DMS153 treated with DMSO at 0.1 percent for 48 hours (cell line): ENCODE measurements around the gene CACNA1C.

Experiments used
- DNase-seq: peaks from one replicate; lab custom pipeline; 2025; ENCODE audit not compliant: unreplicated experiment; lab: John Stamatoyannopoulos, UW

CACNA1C gene

DNA sequence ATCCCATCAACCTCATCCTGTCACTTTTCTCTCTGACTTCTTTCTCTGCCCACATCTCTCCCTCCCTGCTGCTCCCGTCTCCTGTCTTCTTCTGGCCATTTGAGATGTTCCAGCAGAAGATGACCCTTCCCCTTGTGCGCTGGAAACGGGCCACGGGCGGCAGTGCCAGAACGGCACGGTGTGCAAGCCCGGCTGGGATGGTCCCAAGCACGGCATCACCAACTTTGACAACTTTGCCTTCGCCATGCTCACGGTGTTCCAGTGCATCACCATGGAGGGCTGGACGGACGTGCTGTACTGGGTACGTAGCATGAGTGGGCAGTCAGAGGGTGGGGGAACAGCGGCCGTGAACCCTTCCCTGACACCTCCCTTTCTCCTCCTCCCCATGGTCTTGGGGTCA is 440.3 kb downstream of the CACNA1C start:
- no peak for DNase-seq

DNA sequence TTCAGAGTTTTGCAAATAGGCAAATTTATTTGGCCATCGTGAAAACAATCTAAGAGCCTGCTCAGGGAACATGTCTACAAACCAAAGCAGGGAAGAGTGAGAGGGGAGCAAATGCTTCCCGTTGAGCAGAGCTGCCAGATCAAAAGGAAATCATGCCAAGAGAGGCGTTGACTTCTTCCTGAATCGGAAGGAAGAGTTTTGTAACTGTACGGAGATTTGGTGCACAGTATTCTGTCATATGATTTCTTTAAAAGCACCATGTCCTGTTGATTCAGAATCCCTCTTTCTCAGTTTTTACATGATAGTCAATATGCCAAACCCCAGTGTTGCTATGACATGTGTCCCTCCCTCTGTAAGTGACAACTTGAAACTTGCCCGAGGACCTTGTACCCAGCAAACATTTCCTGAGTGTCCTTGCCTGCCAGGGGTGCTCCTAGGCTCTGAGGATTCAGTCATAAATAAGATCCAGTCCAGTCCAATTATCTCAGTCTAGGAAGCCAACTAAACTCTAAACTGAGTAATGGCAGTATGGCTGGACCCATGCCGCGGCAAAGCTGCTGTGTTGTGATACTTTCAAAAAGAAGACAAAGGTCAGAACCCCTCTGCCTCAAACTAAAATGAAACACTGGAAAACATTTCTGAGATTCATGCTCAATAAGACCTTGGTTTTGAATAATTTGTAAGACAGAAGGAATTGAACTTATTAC is 441.9 kb downstream of the CACNA1C start:
- no peak for DNase-seq

DNA sequence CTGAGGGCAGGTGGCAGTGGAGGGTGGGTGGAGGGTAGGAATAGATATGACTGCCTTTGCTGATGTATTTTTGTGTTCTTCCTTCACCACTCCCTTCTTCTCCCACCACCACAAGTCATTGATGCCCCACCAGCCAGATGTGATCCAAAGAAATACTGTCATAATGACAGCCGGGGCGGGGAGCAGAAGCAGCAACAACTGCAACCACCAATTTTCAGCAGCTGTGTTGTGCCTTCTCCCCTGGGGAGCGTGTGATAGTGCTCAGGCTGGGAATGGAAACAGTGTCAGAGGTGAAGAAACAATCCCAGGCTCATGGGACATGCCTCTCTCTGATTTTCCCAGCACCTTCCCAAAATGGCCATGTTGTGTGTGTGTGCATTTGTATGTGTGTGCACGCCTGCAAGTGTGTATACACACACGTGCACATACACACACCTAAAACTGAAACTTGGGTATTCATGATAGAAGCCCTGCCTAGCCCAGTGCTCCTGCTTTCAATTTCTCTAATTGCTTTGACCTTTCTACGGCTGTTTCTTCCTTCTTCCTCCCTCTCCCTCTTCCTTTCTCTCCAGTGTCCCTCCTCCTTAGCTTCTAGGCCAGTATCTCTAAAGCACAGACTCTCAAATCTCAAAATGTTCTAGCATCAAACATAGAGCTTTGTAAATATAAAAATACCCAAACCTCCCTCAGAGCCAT is 442.8 kb downstream of the CACNA1C start:
- DNase-seq, result no peak

DNA sequence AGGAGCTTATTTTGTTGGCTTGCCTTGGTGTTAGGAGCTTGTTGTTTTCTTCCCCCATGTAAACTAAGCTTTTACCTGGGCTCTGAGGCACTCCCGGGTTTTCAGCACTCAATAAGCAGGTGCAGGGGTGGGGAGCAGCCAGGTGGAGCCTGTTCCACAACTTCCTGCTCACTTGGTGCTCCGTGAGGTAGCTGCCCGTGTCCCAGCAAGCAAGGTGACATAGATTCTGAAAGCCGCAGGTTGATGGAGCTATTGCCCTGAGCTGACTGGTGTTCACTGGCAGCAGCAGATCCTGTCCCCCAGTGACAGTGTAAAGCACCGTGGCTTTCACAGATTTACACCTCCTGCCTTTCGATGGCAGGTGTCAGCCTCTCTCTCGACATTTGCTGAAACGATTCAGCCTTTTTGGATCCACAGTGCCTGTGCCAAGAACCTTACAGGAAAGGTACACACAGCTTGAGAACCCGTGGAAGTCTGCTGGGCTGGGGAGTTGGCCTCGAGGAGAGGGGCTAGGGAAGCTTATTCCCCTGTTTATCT is 446.2 kb downstream of the CACNA1C start:
- peak; percentile 70 for DNase-seq

DNA sequence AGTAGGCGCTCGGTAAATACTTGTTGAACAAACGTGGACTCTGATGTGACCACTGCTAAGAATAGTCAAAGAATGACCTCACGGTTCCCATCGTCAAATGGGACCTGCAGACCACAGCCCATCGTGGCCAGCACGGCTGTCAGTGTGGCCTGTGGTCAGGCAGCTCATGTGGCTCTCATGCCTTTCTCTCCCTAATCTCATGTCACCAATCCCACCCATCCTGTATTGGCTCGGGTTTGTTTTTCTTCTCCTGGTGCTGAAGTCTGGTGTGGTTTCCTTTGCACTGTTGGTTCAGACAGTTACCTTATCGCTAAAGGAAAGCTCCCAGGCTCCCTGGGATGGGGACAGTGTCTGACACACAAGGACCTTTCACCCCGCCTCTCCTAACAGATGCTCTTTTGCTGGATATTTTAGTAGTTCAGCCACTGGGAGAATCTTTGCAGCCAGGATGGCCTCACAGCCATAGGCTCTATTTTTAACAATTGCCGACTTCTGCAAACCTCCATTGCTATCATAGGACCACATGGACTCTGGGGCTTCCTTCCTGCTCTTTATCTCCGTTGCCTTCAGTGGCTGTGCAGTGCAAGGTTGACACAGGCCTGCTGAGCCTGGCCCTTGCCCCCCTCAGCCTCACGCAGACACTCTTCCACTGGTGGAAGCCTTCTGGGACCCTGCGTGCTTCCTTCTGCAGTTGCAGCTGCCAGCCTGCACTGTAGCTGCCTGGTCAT is 448.8 kb downstream of the CACNA1C start:
- no peak for DNase-seq

DNA sequence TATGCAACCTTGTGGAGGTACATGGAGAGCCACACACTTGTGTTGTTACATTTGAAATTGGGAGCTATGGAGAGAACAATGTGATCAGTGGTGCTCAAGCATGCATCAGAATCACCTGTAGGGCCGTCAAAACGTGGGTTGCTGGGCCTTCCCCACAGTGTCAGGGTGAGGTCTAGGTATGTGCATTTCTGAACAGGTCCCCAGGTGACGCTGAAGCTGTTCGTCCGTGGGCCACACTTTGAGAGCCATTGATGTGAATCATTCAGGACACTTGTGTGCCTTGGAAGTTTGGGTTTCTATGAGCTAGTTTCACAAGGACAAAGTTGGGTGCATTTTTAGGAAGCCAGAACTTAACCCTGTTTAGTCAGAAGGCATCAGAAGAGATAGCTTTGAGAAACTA is 450.2 kb downstream of the CACNA1C start:
- DNase-seq, result no peak

DNA sequence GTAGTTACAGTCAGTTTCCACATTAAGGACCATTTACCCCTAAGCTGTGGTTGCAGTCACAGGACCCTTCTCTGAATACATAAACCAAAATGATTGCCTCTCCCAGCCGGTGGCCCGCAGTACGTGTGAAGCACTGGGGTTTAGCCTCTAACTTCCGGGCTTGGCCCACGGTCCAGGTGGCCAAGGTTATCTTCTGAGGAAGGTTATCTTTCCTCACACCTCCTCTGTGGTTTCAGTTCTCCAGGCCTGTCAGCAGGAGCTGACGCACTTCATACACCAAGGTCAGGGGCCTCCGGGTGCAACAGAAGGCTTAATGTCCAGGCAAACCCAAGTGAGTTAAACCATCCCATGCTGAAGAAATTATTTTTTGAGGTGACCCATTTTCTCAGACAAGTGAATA is 451.0 kb downstream of the CACNA1C start:
- no peak for DNase-seq

DNA sequence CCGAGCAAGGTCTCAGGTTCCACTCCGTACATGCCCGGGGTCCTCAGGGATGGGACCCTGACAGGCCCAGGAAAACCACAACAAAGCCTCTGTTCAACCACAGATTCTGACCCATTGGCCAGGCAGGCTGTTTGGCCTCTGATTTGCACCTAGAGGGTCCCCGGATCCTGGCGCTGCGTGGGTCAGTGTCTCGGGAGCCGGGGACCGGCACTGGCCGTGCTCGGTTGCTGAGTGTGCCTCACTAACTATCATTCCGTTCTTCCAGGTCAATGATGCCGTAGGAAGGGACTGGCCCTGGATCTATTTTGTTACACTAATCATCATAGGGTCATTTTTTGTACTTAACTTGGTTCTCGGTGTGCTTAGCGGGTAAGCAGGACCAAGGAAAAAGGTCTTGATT is 451.8 kb downstream of the CACNA1C start:
- DNase-seq, result no peak

DNA sequence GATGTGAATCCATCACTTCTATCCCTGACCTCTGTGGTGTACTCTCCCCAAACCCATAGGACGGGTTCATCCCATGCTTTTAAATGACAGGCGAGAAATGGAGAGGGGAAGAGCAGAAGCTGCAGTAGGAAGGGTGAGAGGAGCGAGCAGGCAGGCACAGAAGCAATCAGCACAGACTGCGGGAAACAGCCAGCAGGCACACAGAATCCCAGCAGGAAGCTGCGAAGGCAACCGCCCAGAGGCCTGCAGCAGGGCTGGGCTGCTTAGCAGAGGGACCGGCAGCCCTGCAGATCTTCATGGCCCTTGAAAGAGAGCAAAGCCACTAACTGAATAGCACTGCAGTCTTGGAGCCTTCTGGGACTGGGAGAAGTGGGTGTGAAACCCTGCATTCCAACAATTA is 455.0 kb downstream of the CACNA1C start:
- DNase-seq, result no peak

DNA sequence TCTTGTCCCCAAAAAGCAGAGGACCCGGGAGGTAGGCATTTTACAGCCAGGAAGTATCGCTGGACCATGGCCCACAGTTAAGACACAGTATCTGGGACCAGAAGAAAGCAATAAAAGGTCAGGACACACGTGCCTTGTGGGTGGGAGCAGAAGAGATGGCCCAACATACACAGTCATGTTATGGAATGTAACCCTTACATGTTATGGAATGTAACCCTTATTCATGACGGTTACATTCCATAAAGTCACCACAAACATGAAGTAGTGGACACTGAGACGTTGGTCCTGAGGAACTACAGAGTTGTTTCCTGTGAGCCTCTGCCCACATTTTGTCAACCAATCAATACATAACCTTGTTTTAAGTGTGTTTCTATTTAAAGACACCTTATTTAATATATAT is 456.4 kb downstream of the CACNA1C start:
- no peak for DNase-seq

DNA sequence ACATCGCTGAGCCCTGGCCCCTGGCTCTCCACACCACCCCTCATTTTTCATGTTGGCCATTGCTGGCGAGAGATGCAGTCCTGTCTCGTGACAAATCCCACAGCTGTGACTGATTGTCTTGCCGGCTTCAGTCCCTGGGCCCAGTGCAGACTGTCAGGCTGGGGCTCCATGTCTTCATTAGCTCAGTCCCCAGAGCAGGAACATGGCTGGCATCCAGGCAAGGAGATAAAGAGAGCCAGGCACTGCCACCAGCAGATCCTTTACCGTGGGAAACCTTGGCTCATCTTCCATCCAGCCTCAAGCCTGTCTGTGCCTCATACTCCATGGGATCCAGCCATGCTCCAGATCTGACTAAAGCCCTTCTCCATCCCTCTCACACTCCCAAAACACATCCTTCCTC is 457.3 kb downstream of the CACNA1C start:
- DNase-seq, result no peak

DNA sequence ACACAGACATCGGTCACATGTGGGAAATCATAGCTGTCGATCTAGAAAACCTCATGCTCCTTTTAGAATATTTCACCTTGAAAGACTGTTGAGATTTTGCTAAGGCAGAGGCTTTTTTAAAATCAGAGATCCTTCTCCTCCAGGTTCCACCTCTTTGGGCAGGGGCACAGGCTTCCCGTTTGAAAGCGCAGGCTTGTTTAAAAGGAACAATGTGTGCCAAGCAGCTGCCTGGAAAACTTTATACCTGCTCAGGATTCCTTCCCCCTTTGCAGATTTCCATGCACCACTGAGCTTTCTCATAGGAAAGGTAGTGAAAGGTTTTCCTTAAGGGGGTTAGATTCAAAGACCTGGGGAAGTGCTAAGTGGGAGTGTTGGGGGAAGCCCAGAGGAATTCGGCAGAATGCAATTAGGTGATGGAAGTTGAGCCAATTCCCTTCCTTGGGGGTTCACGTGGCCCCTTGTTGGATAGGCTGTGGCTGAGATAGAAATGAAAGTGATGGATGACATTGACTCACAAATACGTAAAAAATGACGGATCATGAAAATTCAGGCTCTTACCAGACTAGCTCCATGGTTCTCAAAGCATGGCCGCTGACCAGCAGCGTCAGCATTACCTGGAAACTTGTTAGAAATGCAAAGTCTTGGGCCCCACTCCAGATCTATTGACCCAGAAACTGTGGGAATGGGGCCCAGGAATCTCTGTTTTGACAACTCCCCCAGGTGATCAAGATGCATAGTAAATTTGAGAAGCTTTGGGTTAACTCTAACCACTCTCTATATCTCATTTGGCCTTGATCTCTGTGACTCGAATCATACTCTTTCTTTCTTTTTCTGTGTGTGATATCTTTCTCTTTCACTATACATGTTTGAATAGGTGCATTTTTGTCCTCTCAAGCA is 460.6 kb downstream of the CACNA1C start:
- no peak for DNase-seq

DNA sequence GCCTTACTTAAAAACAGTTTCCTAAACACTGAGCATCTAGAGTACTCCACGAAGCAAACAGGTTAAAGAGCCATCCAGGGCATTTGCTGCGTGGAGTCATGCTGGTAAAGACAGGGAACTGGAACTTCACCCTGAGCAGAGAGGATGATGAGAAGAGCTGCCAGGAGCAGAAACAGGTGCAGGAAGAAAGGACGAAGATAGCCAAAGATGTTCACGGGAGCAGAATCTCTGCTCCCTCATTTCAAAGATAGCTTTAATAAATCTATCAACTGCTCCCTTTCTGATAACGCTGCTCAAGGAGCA is 461.2 kb downstream of the CACNA1C start:
- DNase-seq, result no peak

DNA sequence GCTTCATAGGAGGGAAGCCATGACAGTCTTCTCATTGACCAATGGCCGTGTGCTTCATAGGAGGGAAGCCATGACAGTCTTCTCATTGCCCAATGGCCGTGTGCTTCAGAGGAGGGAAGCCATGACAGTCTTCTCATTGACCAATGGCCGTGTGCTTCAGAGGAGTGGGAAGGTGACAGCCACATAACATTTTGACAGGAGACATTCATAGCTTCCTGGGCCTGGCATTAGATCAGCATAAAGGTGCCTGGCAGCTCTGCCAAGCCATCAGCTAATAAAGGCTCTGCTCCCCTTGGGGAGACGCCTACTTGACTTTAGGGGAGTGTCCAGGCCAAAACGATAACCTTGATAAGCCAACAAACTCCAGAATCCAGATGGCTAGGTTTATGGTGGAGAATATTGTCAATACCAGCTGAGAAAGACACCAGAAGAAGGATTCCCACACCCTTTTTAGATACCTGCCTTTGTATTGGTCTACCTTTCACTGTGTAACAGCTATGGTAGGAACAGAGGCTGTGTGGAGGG is 468.0 kb downstream of the CACNA1C start:
- no peak for DNase-seq

DNA sequence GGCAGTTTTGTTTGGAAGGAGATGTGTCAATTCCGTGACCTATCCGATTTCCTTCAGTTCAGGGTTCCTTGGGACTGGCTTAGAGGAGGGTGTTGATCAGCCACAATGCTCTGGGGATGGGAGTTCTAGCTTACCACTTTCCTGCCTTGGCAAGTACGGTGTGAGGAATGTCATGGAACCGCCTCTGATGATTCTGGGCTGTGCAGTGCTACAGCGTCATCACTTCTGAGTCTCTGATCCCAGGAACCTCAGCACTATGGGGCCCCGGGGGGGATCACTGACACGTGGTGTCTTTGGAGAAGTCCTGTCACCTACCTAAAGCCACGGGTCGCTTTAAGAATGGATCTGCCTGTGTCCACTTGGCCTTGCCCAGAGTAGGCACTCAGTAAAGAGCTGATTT is 470.5 kb downstream of the CACNA1C start:
- no peak for DNase-seq

DNA sequence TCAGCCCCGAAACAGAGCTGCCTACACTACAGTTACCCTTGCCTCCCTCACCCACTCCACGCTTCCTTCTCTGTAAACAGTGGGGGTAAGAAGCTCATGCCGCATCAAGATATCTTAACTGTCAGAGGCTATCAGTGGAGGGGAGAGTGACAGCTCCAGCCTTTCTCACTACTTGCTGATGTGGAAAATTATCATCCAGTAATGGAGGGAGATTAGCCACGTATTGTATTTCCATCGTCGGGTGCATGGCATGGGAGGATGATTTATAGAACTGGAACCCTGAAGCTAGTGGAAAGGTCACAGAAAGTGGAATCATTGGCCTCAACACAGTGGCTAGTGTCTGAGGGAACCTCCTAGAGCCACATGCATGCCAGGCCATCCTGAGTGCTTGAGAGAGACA is 471.1 kb downstream of the CACNA1C start:
- DNase-seq, result no peak

DNA sequence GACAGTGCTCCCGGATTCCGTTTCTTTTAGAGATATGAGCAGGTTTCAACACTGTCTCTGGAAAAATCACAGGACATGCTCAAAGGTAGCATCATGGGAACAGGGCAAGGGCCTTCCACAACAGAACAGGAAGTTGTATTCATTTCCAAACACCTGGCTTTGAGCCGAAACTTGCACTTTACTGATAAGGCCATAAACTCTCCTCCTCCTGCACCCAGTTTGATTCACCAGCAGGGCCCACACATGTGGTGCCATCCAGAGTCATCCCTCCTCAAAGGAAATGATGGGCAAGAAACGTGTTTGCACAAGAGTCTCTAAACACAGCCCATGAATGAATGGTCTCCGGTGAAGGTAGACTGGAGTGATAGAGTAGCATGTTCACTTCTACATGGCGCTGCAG is 473.6 kb downstream of the CACNA1C start:
- DNase-seq, result no peak

DNA sequence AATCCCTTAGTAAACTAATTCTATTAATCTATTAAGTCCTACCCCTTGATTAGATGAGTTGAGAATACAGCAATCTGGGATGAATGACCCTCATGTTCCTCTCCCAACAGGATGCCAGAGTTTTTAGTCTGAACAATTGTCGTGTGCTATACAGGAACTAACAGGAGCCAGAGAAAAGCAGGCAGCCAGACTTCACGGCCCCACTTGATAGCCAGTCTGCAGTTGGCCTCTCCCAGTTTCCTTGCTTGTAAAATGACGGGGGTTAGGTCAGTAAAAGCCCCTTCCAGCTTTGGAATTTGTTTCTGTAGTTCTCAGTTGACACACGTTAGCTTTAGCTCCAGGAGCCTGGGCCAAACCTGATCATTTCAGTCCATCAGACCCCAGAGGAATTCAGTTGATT is 475.2 kb downstream of the CACNA1C start:
- DNase-seq, result no peak

DNA sequence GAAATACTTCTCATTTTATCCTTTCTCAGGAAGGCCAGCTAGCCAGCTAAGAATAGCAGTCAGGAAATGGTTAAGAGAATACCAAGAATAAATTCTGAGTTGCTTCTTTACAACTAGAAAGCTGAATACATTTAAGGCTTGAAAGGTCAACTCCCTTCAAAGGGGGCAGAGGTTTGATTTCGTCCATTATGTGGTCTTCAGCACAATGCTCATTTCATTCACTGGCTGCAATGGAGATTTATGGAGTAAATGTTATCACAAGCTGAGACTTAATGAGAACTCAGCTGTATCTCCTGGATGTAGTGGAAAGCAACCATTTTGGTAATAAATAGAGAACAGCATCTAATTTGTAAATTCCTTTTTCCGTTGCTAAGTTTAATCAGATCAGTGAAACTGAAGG is 477.0 kb downstream of the CACNA1C start:
- no peak for DNase-seq

DNA sequence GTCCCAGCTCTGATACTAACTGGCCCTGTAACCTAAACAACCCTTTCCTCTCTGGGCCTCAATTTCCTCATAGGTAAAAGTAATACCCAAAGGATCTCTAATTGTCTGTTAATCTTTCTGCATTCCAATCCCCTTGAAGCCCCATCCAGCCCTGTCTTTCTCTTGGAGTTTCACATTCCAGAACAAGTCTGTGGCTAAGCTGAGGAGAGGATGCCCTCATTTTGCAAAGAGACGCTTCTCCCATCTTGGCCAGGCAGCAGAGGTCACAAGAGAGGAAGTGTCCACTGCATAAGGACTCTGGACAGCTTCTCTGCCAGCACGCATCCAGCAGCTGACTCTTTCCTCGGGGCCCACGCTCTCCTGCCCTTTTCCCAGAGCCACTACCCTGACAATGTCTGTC is 478.6 kb downstream of the CACNA1C start:
- no peak for DNase-seq

DNA sequence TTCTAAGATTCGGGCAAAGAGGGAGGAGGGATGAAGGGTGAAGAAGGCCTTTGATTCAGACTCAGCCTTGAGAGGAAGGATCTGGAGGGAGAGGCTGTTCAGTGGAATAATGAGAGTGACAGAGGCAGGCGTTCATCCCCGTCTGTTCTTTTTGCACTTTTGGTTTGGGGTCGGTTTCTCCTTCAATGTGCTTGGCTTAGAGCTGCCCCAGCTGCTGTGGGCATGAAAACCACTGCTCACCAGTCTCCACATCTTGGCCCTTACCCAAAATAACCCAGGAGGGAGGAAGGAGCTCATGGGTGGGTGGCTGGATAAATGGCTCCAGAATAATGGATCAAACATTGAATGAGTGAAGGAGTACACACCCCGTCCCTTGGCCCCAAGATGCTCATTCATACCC is 480.2 kb downstream of the CACNA1C start:
- no peak for DNase-seq
